Stimulated activated naive CD8-positive, alpha-beta T cell treated with anti-CD3 and anti-CD28 coated beads, Interleukin-15, amount 100 ng/mL, for 72 hours (primary cell): Measurements from ENCODE around the gene SNCAIP.
"Not testable (repeated sequence)": the region's sequence is repeated elsewhere in the genome, so short reads cannot be mapped to it uniquely, and the experiment has no call there.

Source experiments
- ATAC-seq: fragments of 150-1000 bp; cut with Tn5 transposase; 2 replicates; pipeline ENCODE4 v1.10.0; 2021; ENCODE audit warnings: mild to moderate bottlenecking, moderate library complexity
- DNase-seq, 2 donors: peaks; one replicate each; pipeline ENCODE4 v3.0.0; 2021 to 2022
- H3K27ac Mint-ChIP-seq, 2 donors: one replicate each; pipeline ENCODE4 v1.8.0; 2022; ENCODE audit warnings: mild to moderate bottlenecking in 2 of 2, mixed read lengths in 2 of 2, moderate library complexity in 2 of 2
- H3K27me3 Mint-ChIP-seq: one replicate; pipeline ENCODE4 v1.8.0; 2022; ENCODE audit warnings: mixed read lengths
- H3K4me1 Mint-ChIP-seq: one replicate; pipeline ENCODE4 v1.8.0; 2022; ENCODE audit warnings: mild to moderate bottlenecking, mixed read lengths
- H3K4me3 Mint-ChIP-seq, 2 donors: one replicate each; pipeline ENCODE4 v1.8.0; 2022; ENCODE audit warnings: mild to moderate bottlenecking in 2 of 2, mixed read lengths in 2 of 2, moderate library complexity in 1 of 2
- H3K9me3 Mint-ChIP-seq, 2 donors: one replicate each; pipeline ENCODE4 v1.8.0; 2022; ENCODE audit warnings: mixed read lengths in 2 of 2

Gene SNCAIP

DNA sequence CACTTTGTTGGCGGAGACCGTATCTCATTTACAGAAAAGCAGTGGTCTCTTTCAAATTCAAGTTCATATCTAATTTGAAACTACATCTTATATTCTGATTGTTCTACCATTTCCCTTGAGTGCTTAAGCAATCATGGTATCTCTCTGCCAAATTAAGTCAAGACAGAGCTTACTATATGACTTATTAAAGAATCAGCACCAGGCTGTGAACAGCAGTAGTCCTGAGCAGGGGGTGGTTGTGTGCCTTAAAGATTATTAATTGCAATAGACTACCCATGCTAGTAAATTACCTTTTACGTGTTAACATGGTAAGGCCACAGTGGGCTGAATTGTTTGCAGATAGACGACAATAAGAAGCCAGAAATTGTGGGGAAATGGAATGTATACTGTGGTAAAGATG is 21.5 kb downstream of the SNCAIP start:
- no peaks in the 10 kb centered on the region for H3K9me3 Mint-ChIP-seq
- H3K27ac Mint-ChIP-seq: no peak overlapping the region
- no peak for DNase-seq
- no peaks in the 10 kb centered on the region for H3K27me3 Mint-ChIP-seq
- no peak overlapping the region for H3K4me3 Mint-ChIP-seq
- no peaks in the 10 kb centered on the region for H3K4me1 Mint-ChIP-seq
- no peak for ATAC-seq

DNA sequence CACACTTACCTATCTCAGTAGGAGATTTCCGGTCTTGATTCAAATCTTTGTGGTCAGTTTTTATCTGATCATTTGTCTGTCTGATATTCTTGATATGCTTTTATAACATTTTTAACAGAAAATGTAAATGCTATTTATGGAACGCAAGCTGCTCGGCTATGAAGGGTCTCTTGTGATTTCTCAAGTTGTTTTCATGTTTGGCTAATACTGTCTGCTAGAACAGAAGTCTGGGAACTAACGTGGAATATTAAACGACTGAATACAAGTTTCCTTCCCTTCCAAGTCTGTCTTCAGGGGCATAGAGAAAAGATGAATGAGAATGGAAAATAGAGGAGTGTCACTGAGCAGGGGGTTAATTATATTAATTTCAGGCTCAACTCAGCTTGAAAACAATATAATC is 27.6 kb downstream of the SNCAIP start:
- H3K9me3 Mint-ChIP-seq: no peaks in the 10 kb centered on the region
- H3K27me3 Mint-ChIP-seq: no peaks in the 10 kb centered on the region
- no peak overlapping the region for H3K27ac Mint-ChIP-seq
- no peak for DNase-seq
- no peaks in the 10 kb centered on the region for H3K4me1 Mint-ChIP-seq
- H3K4me3 Mint-ChIP-seq: no peak overlapping the region
- no peak for ATAC-seq

DNA sequence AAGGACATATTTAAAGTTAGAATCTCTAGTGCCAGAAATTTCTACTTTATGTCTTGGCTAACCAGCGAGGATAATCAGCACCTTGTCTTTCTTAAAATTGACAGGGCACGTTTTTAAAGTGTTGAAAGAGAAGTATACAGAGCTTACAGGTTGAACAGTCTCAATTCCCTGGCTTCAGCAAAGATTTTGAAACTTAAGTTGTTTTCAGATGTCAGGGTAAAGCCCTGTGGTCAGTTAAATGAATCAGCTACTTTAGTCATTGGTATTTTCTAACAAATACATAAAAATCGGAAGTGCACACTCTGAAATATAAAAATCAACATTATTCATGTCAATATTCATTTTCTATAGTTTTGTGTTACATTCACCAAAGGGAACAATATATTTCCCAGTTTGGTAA is 29.1 kb downstream of the SNCAIP start:
- no peak for ATAC-seq
- Mint-ChIP-seq H3K4me1 (no peaks in the 10 kb centered on the region), H3K4me3 (no peak overlapping the region), H3K9me3 (no peaks in the 10 kb centered on the region), H3K27ac (no peak overlapping the region), H3K27me3 (no peaks in the 10 kb centered on the region)
- no peak for DNase-seq

DNA sequence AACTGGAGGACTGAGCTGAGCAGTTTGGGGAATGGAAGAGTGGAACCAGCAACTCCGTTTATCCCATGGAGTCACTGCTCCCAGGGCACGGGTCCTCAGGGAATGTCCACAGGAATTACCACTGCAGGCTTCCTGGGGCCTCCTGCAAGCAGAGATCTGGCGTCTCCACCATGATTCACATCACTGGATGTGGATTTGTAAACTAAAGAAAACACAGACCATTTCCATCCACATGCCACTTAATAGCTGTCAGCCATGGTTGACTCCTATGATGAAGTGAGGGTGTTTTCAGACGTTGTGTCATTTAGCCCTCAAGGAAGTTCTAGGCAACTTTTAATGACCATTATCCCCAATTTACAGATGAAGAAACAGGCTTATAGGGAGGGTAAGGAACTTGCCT is 30.2 kb downstream of the SNCAIP start:
- DNase-seq (no peak), ATAC-seq (no peak)
- no peak overlapping the region for H3K27ac Mint-ChIP-seq
- no peaks in the 10 kb centered on the region for H3K9me3 Mint-ChIP-seq
- no peak overlapping the region for H3K4me3 Mint-ChIP-seq
- H3K4me1 Mint-ChIP-seq: no peaks in the 10 kb centered on the region
- H3K27me3 Mint-ChIP-seq: no peaks in the 10 kb centered on the region

DNA sequence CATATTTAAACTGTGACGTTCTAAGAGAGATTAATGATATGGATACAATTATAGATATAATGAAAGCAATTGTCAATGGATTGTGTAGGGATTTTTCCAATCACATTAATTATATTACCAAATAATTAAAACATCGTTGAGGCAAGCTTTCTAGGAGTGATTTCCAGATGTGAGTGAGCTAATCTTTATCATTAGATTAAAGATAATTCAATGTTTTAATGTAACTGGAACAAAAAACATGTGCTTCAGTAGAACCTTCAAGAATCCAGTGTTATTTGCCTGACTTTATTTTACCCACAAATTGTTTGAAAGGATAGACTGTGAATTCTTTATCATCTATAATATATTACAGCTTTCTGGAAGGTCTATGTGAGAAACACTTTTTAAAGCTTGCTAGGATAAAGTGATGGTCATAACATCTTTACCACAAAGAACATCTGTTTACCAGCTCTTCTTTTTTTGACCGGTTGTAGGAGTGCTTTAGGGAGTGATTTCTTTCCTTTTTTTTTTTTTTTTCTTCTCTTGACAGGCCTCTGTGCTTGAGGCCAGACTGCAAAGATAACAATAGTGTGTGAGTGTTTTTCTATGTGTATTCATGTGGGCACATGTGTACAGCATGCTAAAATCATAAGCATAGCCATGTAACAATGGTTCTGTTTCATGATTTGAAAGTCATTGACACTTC is 35.0 kb downstream of the SNCAIP start:
- ATAC-seq (no peak), DNase-seq (no peak)
- Mint-ChIP-seq H3K27ac (no peak overlapping the region), H3K4me1 (no peaks in the 10 kb centered on the region), H3K27me3 (no peaks in the 10 kb centered on the region), H3K9me3 (no peaks in the 10 kb centered on the region), H3K4me3 (no peak overlapping the region)

DNA sequence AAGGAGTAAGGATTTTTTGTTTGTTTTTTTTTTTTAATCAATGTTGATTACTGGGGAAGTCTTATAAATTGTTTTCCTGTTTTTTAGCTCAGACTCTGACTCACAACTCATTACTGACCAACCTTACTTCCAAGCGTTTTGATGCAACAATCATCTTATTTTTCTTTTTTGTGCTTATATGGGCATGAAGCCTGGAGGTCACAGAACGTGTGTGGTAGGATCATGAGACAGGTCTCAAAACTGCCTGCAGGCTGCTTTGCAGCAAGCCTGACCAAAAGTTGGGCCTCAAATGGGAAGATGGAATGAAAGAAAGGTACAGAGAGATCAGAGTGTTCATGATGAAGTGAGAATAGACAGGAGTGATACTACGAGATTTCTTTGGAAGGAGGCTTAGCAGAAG is 38.5 kb downstream of the SNCAIP start:
- DNase-seq (no peak), ATAC-seq (no peak)
- Mint-ChIP-seq H3K9me3 (no peaks in the 10 kb centered on the region), H3K27me3 (no peaks in the 10 kb centered on the region), H3K27ac (no peak overlapping the region), H3K4me1 (no peaks in the 10 kb centered on the region), H3K4me3 (no peak overlapping the region)

DNA sequence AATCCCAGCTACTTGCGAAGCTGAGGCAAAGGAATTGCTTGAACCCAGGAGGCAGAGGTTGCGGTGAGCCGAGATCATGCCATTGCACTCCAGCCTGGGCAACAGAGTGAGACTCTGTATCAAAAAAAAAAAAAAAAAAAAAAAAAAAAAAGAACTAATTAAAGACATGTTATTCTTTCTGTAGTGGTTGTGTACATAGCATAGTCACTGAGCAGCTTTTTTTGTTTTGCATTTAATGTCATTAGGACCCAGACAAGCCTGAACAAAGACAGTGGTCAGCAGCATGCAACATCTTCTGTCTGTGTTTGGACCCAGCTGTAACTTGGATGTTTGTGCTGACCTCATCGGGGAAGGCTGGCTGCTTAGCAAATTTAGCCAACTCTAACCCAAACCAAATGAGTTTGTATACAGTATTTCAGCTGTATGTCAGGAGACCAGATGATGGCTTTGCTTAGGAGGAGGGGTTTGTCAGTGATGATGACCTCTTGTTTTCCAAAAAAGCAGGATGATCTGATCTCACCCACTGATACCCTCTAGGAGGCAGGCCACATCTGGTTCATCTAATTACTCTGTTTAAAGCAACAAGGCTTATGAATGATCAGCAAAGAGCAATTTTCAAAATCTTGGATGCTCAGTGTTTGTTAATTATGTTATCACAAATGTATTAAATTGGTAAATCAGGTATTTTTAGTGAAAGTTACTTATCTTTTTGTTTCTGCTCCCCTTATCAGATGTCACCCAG is 39.5 kb downstream of the SNCAIP start:
- ATAC-seq (no peak), DNase-seq (no peak)
- no peak overlapping the region for H3K4me3 Mint-ChIP-seq
- no peak overlapping the region for H3K27ac Mint-ChIP-seq
- no peaks in the 10 kb centered on the region for H3K9me3 Mint-ChIP-seq
- H3K4me1 Mint-ChIP-seq: no peaks in the 10 kb centered on the region
- no peaks in the 10 kb centered on the region for H3K27me3 Mint-ChIP-seq

DNA sequence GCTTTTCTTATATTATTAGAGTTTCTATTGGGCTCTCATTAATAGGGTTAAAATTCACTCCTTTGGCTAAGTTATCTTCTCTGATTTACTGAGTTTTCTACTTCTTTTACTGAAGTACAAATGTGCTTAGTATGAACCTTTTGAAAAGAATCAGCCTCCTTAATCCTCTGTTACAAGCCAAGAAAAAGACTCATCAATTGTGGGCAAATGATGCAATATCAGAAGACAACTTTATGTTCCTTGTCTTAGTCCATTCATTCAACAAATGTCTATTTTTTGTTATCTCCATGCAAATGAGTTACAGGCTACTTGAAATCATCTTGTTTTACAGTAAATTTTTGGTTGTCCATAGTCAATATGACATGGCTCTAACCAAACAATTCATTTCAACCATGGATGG is 40.3 kb downstream of the SNCAIP start:
- Mint-ChIP-seq H3K27ac (no peak overlapping the region), H3K4me1 (no peaks in the 10 kb centered on the region), H3K27me3 (no peaks in the 10 kb centered on the region), H3K9me3 (no peaks in the 10 kb centered on the region), H3K4me3 (no peak overlapping the region)
- DNase-seq (no peak), ATAC-seq (no peak)

DNA sequence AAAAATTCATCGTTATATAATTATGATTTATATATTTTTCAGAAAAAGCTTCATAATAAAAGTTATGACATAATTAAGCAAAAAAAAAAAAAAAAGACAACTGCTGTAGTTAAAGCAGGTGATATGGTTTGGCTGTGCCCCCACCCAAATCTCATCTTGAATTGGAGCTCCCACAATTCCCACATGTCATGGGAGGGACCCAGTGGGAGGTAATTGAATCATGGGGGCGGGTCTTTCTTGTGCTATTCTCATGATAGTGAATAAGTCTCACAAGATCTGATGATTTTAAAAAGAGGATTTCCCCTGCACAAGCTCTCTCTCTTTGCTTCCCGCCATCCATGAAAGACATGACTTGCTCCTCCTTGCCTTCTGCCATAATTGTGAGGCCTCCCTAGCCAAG is 41.3 kb downstream of the SNCAIP start:
- H3K4me1 Mint-ChIP-seq, H3K4me3 Mint-ChIP-seq, H3K9me3 Mint-ChIP-seq, H3K27ac Mint-ChIP-seq, ATAC-seq, DNase-seq, H3K27me3 Mint-ChIP-seq: not testable (repeated sequence)

DNA sequence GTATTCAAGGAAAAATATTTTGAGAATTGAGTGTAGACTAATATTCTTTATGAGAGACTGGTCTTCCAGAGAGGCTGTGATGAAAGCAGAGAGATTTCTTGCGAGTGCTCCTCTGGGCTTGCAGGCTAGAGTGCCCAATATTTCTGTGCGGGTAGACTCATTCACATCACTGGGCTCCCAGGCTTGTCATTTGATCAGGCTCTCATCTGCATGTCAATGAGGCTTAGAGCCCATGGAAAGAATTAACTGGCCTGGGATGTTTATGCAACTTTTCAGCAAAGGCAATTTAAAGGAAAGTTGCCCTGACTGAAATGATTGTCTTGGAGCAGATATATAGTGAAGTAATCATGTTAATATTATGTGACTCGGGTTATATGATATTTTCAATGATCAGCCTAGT is 42.3 kb downstream of the SNCAIP start:
- no peaks in the 10 kb centered on the region for H3K4me1 Mint-ChIP-seq
- no peak overlapping the region for H3K27ac Mint-ChIP-seq
- ATAC-seq (no peak), DNase-seq (no peak)
- H3K9me3 Mint-ChIP-seq: no peaks in the 10 kb centered on the region
- no peak overlapping the region for H3K4me3 Mint-ChIP-seq
- H3K27me3 Mint-ChIP-seq: no peaks in the 10 kb centered on the region

DNA sequence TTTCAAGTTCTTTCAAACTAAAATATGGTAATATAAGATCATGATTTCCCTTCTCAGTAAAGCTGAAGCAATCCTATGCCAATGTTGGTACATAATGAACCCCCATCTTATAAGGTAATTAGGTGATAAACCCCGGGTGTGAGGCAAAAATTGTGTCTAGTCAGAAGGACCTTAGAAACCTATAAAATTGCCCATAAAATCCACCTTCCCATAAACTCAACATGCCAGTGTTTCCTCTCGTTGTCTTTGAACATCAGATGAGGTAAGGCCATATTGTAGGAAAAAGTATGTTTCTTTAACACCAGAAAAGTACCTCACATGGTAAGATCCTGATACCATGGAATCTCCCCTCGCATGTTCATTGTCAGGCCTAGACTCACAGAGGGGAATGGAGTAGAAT is 43.3 kb downstream of the SNCAIP start:
- H3K27ac Mint-ChIP-seq: no peak overlapping the region
- ATAC-seq: no peak
- H3K27me3 Mint-ChIP-seq: no peaks in the 10 kb centered on the region
- H3K9me3 Mint-ChIP-seq: no peaks in the 10 kb centered on the region
- DNase-seq: no peak
- H3K4me3 Mint-ChIP-seq: no peak overlapping the region
- no peaks in the 10 kb centered on the region for H3K4me1 Mint-ChIP-seq

DNA sequence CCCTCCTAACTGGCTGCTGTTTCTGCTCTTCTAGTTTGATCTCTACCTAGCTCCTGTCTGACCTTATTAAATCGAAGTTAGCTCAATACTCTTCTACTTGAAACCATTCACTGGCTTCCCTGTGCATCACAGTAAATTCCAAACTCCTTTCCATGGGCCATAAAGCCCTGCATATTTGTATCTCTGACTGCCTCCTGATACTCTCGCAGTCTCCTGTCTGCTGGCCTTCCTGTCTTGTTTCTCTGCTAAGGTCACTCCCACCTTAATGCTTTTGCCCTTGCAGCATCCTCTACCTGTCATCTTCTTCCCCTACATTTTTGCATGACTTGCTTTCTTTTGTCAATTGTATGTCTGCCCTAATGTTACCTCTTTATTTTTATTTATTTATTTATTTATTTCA is 44.8 kb downstream of the SNCAIP start:
- no peak overlapping the region for H3K27ac Mint-ChIP-seq
- no peaks in the 10 kb centered on the region for H3K27me3 Mint-ChIP-seq
- DNase-seq (no peak), ATAC-seq (no peak)
- H3K4me1 Mint-ChIP-seq: no peaks in the 10 kb centered on the region
- no peaks in the 10 kb centered on the region for H3K9me3 Mint-ChIP-seq
- no peak overlapping the region for H3K4me3 Mint-ChIP-seq

DNA sequence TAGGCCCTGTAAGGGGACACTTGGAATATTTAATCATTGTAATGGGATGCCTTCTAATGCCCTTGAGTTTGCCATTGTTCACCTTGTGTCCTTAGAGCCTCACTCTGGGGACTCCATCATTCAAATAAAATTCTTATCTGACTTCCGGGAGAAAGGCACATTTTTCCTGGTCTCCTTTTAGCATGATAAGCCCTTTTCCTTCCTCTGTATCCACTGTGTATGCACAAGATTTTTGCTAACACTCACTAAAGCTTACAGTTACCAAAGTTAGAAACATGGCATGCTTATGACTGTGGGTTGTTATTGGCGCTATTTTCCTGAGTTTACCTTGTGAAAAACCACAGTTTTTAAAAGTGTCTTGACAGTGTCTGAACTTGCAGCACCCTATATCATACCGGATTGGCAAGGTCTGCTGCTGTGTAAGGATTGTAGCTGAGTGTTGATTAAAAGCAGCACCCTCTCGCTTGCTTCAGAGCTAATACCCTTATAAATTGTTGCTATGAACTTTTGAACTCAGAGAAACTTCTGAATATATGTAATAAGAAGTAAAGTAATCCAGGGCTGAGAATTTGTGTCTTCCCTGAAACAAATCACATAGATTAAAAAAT is 46.4 kb downstream of the SNCAIP start:
- ATAC-seq (no peak), DNase-seq (no peak)
- Mint-ChIP-seq H3K4me1 (no peaks in the 10 kb centered on the region), H3K27me3 (no peaks in the 10 kb centered on the region), H3K9me3 (no peaks in the 10 kb centered on the region), H3K27ac (peak overlapping the region in 1 of 2 donors; percentile 27), H3K4me3 (no peak overlapping the region)

DNA sequence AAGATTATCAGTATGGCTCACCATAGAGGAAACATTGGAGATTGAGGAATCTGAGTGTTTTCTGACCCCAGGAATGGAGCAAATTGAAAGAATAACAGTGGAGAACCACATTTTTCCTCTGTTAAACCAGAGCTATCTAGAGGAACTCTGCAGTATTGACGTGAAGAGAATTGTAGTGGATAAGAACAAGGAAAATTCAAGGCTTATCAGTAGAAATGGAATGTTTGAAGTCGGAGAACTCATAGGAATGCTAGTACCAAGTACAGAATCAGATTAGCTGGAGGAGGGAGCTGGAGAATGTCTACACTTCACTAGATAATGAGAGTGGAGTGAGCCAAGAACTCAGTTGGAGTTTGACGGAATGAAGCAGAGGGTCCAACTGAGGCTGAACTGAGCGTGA is 50.3 kb downstream of the SNCAIP start:
- Mint-ChIP-seq H3K27me3 (no peaks in the 10 kb centered on the region), H3K4me1 (no peaks in the 10 kb centered on the region), H3K9me3 (no peaks in the 10 kb centered on the region), H3K27ac (no peak overlapping the region), H3K4me3 (no peak overlapping the region)
- no peak for DNase-seq
- ATAC-seq: no peak

DNA sequence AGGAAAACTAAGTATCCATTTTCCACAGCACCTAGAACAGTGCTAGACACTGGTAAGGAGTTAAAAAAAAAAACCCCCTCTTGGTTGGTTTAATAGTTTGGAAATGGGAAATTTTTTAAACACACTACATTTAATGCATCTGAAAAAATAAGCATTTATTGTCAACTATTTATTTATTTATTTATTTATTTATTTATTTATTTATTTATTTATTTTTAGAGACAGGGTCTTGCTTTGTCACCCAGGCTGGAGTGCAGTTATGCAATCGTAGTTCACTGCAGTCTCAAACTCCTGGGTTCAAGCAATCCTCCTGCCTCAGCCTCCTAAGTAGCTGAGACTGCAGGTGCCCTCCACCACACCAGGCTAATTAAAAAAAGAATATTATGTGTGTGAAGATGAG is 51.6 kb downstream of the SNCAIP start:
- no peak overlapping the region for H3K27ac Mint-ChIP-seq
- H3K9me3 Mint-ChIP-seq: no peaks in the 10 kb centered on the region
- no peaks in the 10 kb centered on the region for H3K27me3 Mint-ChIP-seq
- ATAC-seq (no peak), DNase-seq (no peak)
- no peak overlapping the region for H3K4me3 Mint-ChIP-seq
- no peaks in the 10 kb centered on the region for H3K4me1 Mint-ChIP-seq

DNA sequence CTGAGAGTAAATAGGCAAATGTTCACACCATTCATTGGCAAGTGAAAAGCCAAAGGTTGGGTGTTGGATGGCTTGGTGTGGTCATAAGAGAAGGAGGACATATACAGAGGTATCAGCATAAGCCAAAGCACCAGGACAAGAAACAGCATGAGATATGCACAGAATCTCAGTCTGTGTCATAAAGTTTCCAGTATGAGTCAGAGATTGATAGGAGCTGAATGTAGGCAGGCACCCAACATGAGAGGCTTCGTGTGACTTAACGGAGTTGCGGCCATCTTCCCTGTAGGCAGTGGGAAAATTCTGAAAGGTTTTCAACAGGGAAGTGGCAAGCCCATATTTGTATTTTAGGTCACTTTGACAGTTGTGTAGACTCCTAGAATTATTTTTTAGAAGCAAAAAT is 54.5 kb downstream of the SNCAIP start:
- Mint-ChIP-seq H3K4me1 (no peaks in the 10 kb centered on the region), H3K4me3 (no peak overlapping the region), H3K27ac (no peak overlapping the region), H3K27me3 (no peaks in the 10 kb centered on the region), H3K9me3 (no peaks in the 10 kb centered on the region)
- DNase-seq: no peak
- ATAC-seq: no peak
